Ascending aorta (tissue), 2 donors: ENCODE data around the gene UXS1. TPM values are rescaled to one million over a fixed set of nuclear protein-coding genes. Genes with fewer than 3 reads are reported as not detected.

Experiments
- DNase-seq, 2 donors: peaks; one replicate each; pipeline ENCODE4 v3.0.0-alpha.2; 2019; ENCODE audit warnings: low spot score in 2 of 2
- H3K27ac ChIP-seq, 2 donors: fragments of 200-600 bp; sonication (generic); one replicate each; pipeline ENCODE4 v1.5.1; 2016 to 2017; ENCODE audit warnings: mild to moderate bottlenecking in 1 of 2
- H3K27me3 ChIP-seq: fragments of 200-600 bp; sonication (generic); one replicate; pipeline ENCODE4 v1.5.1; 2017
- H3K36me3 ChIP-seq, 2 donors: fragments of 200-600 bp; sonication (generic); one replicate each; pipeline ENCODE4 v1.5.1; 2016
- H3K4me1 ChIP-seq, 2 donors: fragments of 200-600 bp; sonication (generic); one replicate each; pipeline ENCODE4 v1.5.1; 2016 to 2017; ENCODE audit warnings: mild to moderate bottlenecking in 1 of 2
- H3K4me3 ChIP-seq, 2 donors: fragments of 200-600 bp; sonication (generic); one replicate each; pipeline ENCODE4 v1.5.1; 2016 to 2017; ENCODE audit warnings: mild to moderate bottlenecking in 1 of 2
- H3K9me3 ChIP-seq, 2 donors: fragments of 200-600 bp; sonication (generic); one replicate each; pipeline ENCODE4 v1.5.1; 2016
- CTCF ChIP-seq, 3 experiments: fragments of 200-600 bp in 2 of 3; fragments of 450-650 bp in 1 of 3; sonication (generic) in 2 of 3; IDR thresholded peaks; one replicate each; pipeline ENCODE4 v1.5.1; 2016 to 2019; ENCODE audit warnings: antibody characterized with exemption in 3 of 3, mild to moderate bottlenecking in 1 of 3, moderate library complexity in 1 of 3
- intact Hi-C: fragments of 100-400 bp; cut with DNase I; formaldehyde crosslinking; loops from one replicate; pipeline ENCODE4 v1.15.1; 2023
- total RNA-seq: library from RNA; depleted of rRNA; stranded (reverse); fragments of >200 nt; gene quantifications from one replicate; pipeline ENCODE4 v1.1.0, GENCODE V29; 2016

The UXS1 gene
- total RNA-seq, 1 donor from 2014 or later = 146 TPM

- TF ChIP-seq CTCF (IDR thresholded peaks at IDR 0.05) = no peak
- intact Hi-C loops = no loop called here
- no peaks in the 10 kb centered on the region for H3K36me3 ChIP-seq
- H3K4me3 ChIP-seq = no peak overlapping the region
- no peaks in the 10 kb centered on the region for H3K27me3 ChIP-seq
- H3K4me1 ChIP-seq = peaks cover 0 to 9% of the 10 kb centered on the region in 2 donors
- H3K27ac ChIP-seq = no peak overlapping the region
- H3K9me3 ChIP-seq = no peaks in the 10 kb centered on the region
- no peak for DNase-seq
Observed at GRCh38 chr2:106180602-106181001, 13.5 kb downstream of the UXS1 start.

GRCh38 chr2:106178716-106179115 is 15.4 kb downstream of the UXS1 start:
- Histone ChIP-seq H3K27me3 (no peaks in the 10 kb centered on the region), H3K27ac (no peak overlapping the region), H3K4me3 (no peak overlapping the region), H3K4me1 (peaks cover 0 to 9% of the 10 kb centered on the region in 2 donors), H3K36me3 (no peaks in the 10 kb centered on the region), H3K9me3 (no peaks in the 10 kb centered on the region)
- intact Hi-C loops = no loop called here
- no peak for DNase-seq
- TF ChIP-seq CTCF (IDR thresholded peaks at IDR 0.05) = no peak

GRCh38 chr2:106177581-106177980 is 16.5 kb downstream of the UXS1 start:
- Histone ChIP-seq H3K27ac (no peak overlapping the region), H3K27me3 (no peaks in the 10 kb centered on the region), H3K4me1 (peaks cover 0 to 6% of the 10 kb centered on the region in 2 donors), H3K4me3 (no peak overlapping the region), H3K36me3 (no peaks in the 10 kb centered on the region), H3K9me3 (no peaks in the 10 kb centered on the region)
- no peak for DNase-seq
- intact Hi-C loops = no loop called here
- no peak for TF ChIP-seq CTCF (IDR thresholded peaks at IDR 0.05)

GRCh38 chr2:106176446-106177099 is 17.5 kb downstream of the UXS1 start:
- Histone ChIP-seq H3K9me3 (no peaks in the 10 kb centered on the region), H3K4me1 (no peaks in the 10 kb centered on the region), H3K36me3 (no peaks in the 10 kb centered on the region), H3K27me3 (no peaks in the 10 kb centered on the region), H3K4me3 (no peak overlapping the region), H3K27ac (no peak overlapping the region)
- no peak for TF ChIP-seq CTCF (IDR thresholded peaks at IDR 0.05)
- intact Hi-C loops = no loop called here
- DNase-seq = no peak

- intact Hi-C loops = no loop called here
- Histone ChIP-seq H3K4me3 (no peak overlapping the region), H3K9me3 (no peaks in the 10 kb centered on the region), H3K4me1 (no peaks in the 10 kb centered on the region), H3K27me3 (no peaks in the 10 kb centered on the region), H3K36me3 (no peaks in the 10 kb centered on the region), H3K27ac (no peak overlapping the region)
- DNase-seq = no peak
- TF ChIP-seq CTCF (IDR thresholded peaks at IDR 0.05) = no peak
Observed at GRCh38 chr2:106175086-106175850, 18.8 kb downstream of the UXS1 start.
